Mucosa of rectum (tissue), 2 donors: ENCODE data around the gene CSNK2B.

ENCODE experiments used
- H3K27ac ChIP-seq, 2 donors: one replicate each; pipeline ENCODE4 v1.7.0; 2013; ENCODE audit warnings: inconsistent platforms in 2 of 2, low read depth in 2 of 2, low read length in 2 of 2
- H3K27me3 ChIP-seq, 2 donors: one replicate each; pipeline ENCODE4 v1.7.0; 2013; ENCODE audit warnings: low read length in 2 of 2; ENCODE audit not compliant: control insufficient read depth in 2 of 2, insufficient read depth in 2 of 2
- H3K36me3 ChIP-seq, 2 donors: one replicate each; pipeline ENCODE4 v1.7.0; 2013; ENCODE audit warnings: low read length in 2 of 2; ENCODE audit not compliant: control insufficient read depth in 2 of 2, insufficient read depth in 2 of 2
- H3K4me1 ChIP-seq, 2 donors: one replicate each; pipeline ENCODE4 v1.7.0; 2013; ENCODE audit warnings: low read length in 2 of 2, mild to moderate bottlenecking in 1 of 2; ENCODE audit not compliant: control insufficient read depth in 2 of 2, insufficient read depth in 2 of 2
- H3K4me3 ChIP-seq, 2 donors: one replicate each; pipeline ENCODE4 v1.7.0; 2013; ENCODE audit warnings: low read length in 2 of 2
- H3K9ac ChIP-seq, 2 donors: one replicate each; pipeline ENCODE4 v1.7.0; 2013; ENCODE audit warnings: low read length in 2 of 2, low read depth in 1 of 2, mild to moderate bottlenecking in 1 of 2
- H3K9me3 ChIP-seq, 2 donors: one replicate each; pipeline ENCODE4 v1.7.0; 2013; ENCODE audit warnings: low read length in 2 of 2; ENCODE audit not compliant: control insufficient read depth in 2 of 2
- donor health status: healthy.
- donor health status: Normal muscosa, but diverticular disease.

Gene CSNK2B

GRCh38 chr6:31627690-31628287, 38.1 kb upstream of the CSNK2B start:
- no peaks in the 10 kb centered on the region for H3K4me1 ChIP-seq
- no peak overlapping the region for H3K27ac ChIP-seq
- H3K27me3 ChIP-seq: no peaks in the 10 kb centered on the region
- no peak overlapping the region for H3K9ac ChIP-seq
- no peak overlapping the region for H3K4me3 ChIP-seq
- H3K9me3 ChIP-seq: no peaks in the 10 kb centered on the region
- H3K36me3 ChIP-seq: peaks cover 68 to 90% of the 10 kb centered on the region in 2 donors

- Histone ChIP-seq H3K9ac (no peak overlapping the region), H3K27me3 (no peaks in the 10 kb centered on the region), H3K27ac (no peak overlapping the region), H3K4me1 (no peaks in the 10 kb centered on the region), H3K9me3 (no peaks in the 10 kb centered on the region), H3K36me3 (peaks cover 74 to 90% of the 10 kb centered on the region in 2 donors), H3K4me3 (no peak overlapping the region)
These were observed 36.9 kb upstream of the CSNK2B start for GRCh38 chr6:31629014-31629413.

- no peak overlapping the region for H3K9ac ChIP-seq
- peaks cover 76 to 90% of the 10 kb centered on the region in 2 donors for H3K36me3 ChIP-seq
- H3K27ac ChIP-seq: no peak overlapping the region
- H3K4me3 ChIP-seq: no peak overlapping the region
- H3K27me3 ChIP-seq: no peaks in the 10 kb centered on the region
- H3K9me3 ChIP-seq: no peaks in the 10 kb centered on the region
- no peaks in the 10 kb centered on the region for H3K4me1 ChIP-seq
These were observed 35.5 kb upstream of the CSNK2B start for GRCh38 chr6:31630177-31630934.

- no peak overlapping the region for H3K4me3 ChIP-seq
- H3K9ac ChIP-seq: no peak overlapping the region
- no peaks in the 10 kb centered on the region for H3K4me1 ChIP-seq
- peaks cover 76 to 90% of the 10 kb centered on the region in 2 donors for H3K36me3 ChIP-seq
- H3K9me3 ChIP-seq: no peaks in the 10 kb centered on the region
- no peaks in the 10 kb centered on the region for H3K27me3 ChIP-seq
- H3K27ac ChIP-seq: no peak overlapping the region
These were observed 34.7 kb upstream of the CSNK2B start for GRCh38 chr6:31631209-31631608.

GRCh38 chr6:31631681-31632278, 34.1 kb upstream of the CSNK2B start:
- Histone ChIP-seq H3K36me3 (peaks cover 75 to 90% of the 10 kb centered on the region in 2 donors), H3K9me3 (no peaks in the 10 kb centered on the region), H3K27me3 (no peaks in the 10 kb centered on the region), H3K9ac (no peak overlapping the region), H3K4me3 (no peak overlapping the region), H3K4me1 (no peaks in the 10 kb centered on the region), H3K27ac (no peak overlapping the region)

GRCh38 chr6:31632279-31632946, 33.5 kb upstream of the CSNK2B start:
- Histone ChIP-seq H3K4me1 (no peaks in the 10 kb centered on the region), H3K27me3 (no peaks in the 10 kb centered on the region), H3K27ac (no peak overlapping the region), H3K9ac (no peak overlapping the region), H3K4me3 (no peak overlapping the region), H3K9me3 (no peaks in the 10 kb centered on the region), H3K36me3 (peaks cover 75 to 90% of the 10 kb centered on the region in 2 donors)

- Histone ChIP-seq H3K27me3 (no peaks in the 10 kb centered on the region), H3K4me3 (no peak overlapping the region), H3K36me3 (peaks cover 65 to 86% of the 10 kb centered on the region in 2 donors), H3K4me1 (no peaks in the 10 kb centered on the region), H3K9me3 (no peaks in the 10 kb centered on the region), H3K9ac (no peak overlapping the region), H3K27ac (no peak overlapping the region)
These were observed 32.4 kb upstream of the CSNK2B start for GRCh38 chr6:31633447-31633846.

GRCh38 chr6:31634131-31634530, 31.7 kb upstream of the CSNK2B start:
- Histone ChIP-seq H3K9me3 (no peaks in the 10 kb centered on the region), H3K36me3 (peaks cover 67 to 83% of the 10 kb centered on the region in 2 donors), H3K9ac (no peak overlapping the region), H3K27me3 (no peaks in the 10 kb centered on the region), H3K27ac (no peak overlapping the region), H3K4me3 (no peak overlapping the region), H3K4me1 (no peaks in the 10 kb centered on the region)

- H3K4me3 ChIP-seq: no peak overlapping the region
- H3K27ac ChIP-seq: no peak overlapping the region
- H3K4me1 ChIP-seq: no peaks in the 10 kb centered on the region
- H3K36me3 ChIP-seq: peaks cover 69 to 86% of the 10 kb centered on the region in 2 donors
- H3K9ac ChIP-seq: no peak overlapping the region
- H3K9me3 ChIP-seq: no peaks in the 10 kb centered on the region
- no peaks in the 10 kb centered on the region for H3K27me3 ChIP-seq
These were observed 30.8 kb upstream of the CSNK2B start for GRCh38 chr6:31634969-31635575.
